ENCODE results near the gene CEP55.

CEP55 gene

GRCh38 chr10:93471110-93471651, 25.2 kb upstream of the CEP55 start:
- DNase-seq: no peak

- DNase-seq: no peak
Observed at GRCh38 chr10:93473161-93473560, 23.3 kb upstream of the CEP55 start.

- no peak for DNase-seq
Observed at GRCh38 chr10:93473804-93474472, 22.5 kb upstream of the CEP55 start.

GRCh38 chr10:93475227-93475626, 21.2 kb upstream of the CEP55 start:
- no peak for DNase-seq

- no peak for DNase-seq
Observed at GRCh38 chr10:93475871-93476270, 20.5 kb upstream of the CEP55 start.

- no peak for DNase-seq
Observed at GRCh38 chr10:93476756-93477155, 19.7 kb upstream of the CEP55 start.

GRCh38 chr10:93478873-93479272, 17.5 kb upstream of the CEP55 start:
- no peak for DNase-seq

GRCh38 chr10:93481637-93482144, 14.7 kb upstream of the CEP55 start:
- DNase-seq: no peak

- DNase-seq: peak; percentile 26 to 51
Observed at GRCh38 chr10:93482145-93482834, 14.1 kb upstream of the CEP55 start, which contains the start of gene MYOF. Gene MYOF, minus strand, starts transcription at chr10:93482334. Its CDS starts 140 bp downstream, at chr10:93482194.

- DNase-seq: no peak
Observed at GRCh38 chr10:93485690-93486089, 10.7 kb upstream of the CEP55 start.

GRCh38 chr10:93488956-93489528, 7.4 kb upstream of the CEP55 start:
- no peak for DNase-seq

GRCh38 chr10:93491602-93492121, 4.8 kb upstream of the CEP55 start:
- no peak for DNase-seq

- DNase-seq: no peak
Observed at GRCh38 chr10:93493162-93493561, 3.2 kb upstream of the CEP55 start.

- DNase-seq: no peak
Observed at GRCh38 chr10:93494494-93494893, 1.9 kb upstream of the CEP55 start.

- DNase-seq: no peak
Observed at GRCh38 chr10:93495654-93496321, 624 bp upstream of the CEP55 start.

- DNase-seq: no peak
Observed at GRCh38 chr10:93498166-93498565, 1.8 kb downstream of the CEP55 start.

- DNase-seq: no peak
Observed at GRCh38 chr10:93501650-93502049, 5.2 kb downstream of the CEP55 start.

- DNase-seq: no peak
Observed at GRCh38 chr10:93503075-93503474, 6.7 kb downstream of the CEP55 start.

GRCh38 chr10:93505075-93505474, 8.7 kb downstream of the CEP55 start:
- DNase-seq: no peak

- no peak for DNase-seq
Observed at GRCh38 chr10:93509816-93510215, 13.4 kb downstream of the CEP55 start.

GRCh38 chr10:93512565-93512964, 16.2 kb downstream of the CEP55 start:
- no peak for DNase-seq

- DNase-seq: no peak
Observed at GRCh38 chr10:93513091-93513490, 16.7 kb downstream of the CEP55 start.

- no peak for DNase-seq
Observed at GRCh38 chr10:93514521-93514920, 18.1 kb downstream of the CEP55 start.

All from hippocampal formation (tissue), 2 donors.